GM18511 (cell line): Measurements from ENCODE around the gene TXNL4B.

ENCODE experiments used
- ATAC-seq: cut with Tn5 transposase; IDR thresholded peaks from one replicate; pipeline ENCODE4 v1.9.1; 2021; ENCODE audit warnings: mild to moderate bottlenecking, moderate library complexity; ENCODE audit not compliant: unreplicated experiment

The TXNL4B gene

DNA sequence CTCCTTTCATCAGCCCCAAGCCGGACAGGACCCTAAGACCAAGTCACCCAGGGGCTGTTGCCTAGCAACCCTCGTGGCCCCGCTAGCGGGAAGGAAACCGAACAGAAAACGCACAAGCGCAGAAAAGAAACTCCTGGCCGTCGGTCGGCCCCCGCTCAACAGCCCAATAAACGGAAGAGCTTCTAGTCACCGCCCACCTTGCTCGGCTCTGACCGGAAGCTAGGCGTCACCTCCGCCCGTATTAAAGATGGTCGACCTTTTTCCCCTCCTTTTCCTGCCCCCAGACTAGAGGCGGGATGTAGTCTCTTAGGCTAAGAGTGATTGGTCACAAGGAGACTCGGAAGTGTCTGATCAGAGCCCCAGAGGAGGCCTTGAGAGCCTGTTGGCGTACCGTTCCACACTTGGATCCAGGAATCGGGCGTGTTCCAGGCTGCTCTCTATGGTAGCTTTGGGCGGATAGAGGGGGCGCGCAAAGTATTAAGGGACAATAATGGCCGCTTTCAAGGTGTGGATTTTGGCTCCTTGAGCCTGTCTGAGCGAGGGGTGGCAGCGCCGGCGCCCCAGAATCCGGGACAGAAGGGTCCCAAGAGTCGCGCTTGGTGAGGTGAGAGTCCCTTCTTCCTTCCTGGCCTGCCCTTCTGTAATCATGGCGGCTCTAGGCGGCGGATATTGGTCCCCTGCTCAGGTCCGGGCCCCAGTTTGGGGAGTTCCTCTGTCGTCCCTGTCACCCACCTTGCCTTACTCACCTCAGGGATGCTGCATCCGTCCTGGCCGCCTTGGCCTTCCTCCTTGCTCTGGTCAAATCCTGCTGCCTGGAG lies at the start of gene TXNL4B, which contains the start of gene DHX38:
TXNL4B (minus strand) TSS at position 173 of the 818 bp plus-strand sequence. CDS start 2,871 bp downstream, outside the sequence.
DHX38 (plus strand) TSS at position 400 of the 818 bp plus-strand sequence. CDS start 2,311 bp downstream, outside the sequence.
- ATAC-seq = peak; percentile 98

DNA sequence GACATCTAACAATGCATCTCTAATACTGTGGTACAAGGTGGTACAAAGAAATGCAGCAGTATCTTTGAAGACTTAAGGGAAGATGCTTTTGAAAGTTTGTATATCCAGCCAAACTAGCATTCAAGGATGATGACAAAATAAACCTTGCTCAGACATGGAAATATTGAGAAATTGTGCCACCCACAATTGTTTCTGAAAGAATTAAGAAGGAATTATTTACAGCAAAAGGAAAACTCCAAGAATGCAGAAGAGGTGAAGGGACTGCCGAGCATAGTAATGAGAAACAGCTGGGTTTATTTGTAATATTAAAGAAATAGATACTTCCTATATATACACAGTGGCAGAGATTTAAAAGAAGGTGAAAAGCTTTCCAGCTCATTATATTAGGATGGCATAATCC lies 49.1 kb upstream of the TXNL4B start:
- ATAC-seq = no peak

DNA sequence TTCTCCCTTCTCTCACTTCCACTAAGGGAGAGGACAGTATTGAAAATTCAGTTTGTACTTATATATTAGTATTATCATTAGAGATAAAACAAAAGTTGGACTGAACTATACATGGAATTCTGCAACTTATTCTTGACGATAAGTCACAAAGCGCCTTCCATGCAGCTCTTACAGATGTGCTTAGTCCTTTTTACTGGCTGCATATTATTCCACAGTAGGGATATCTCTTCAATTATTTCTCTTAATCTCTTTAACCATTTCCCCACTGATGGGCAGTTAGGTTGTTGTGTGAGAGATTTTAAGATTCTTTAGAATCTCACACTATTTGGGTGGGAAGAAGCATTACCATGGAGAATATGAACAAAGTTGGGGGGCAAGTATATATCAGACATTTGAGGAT lies 46.5 kb upstream of the TXNL4B start:
- ATAC-seq = no peak

DNA sequence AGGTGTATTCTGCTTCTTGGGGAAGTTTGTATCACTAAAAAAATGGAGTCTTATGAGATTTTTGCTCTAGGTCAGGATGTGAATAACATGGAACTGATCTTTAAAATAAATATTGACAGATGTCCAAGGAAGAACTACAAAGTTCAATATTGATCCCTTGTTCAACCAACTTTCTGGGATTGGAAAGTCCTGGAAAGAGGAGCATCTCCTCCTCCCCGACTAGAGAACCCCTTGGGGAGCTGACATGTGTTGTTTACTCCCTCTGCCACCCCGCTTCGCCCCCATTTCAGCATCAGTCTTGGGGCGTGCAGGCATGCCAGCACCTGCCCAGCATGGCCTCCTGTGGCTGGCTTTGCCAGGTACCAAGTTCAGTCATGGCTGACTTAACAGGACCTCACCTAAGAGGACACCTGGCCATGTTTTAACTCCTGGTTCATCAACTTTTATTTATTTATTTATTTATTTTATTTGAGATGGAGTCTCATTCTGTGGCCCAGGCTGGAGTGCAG lies 44.7 kb upstream of the TXNL4B start:
- ATAC-seq = no peak

DNA sequence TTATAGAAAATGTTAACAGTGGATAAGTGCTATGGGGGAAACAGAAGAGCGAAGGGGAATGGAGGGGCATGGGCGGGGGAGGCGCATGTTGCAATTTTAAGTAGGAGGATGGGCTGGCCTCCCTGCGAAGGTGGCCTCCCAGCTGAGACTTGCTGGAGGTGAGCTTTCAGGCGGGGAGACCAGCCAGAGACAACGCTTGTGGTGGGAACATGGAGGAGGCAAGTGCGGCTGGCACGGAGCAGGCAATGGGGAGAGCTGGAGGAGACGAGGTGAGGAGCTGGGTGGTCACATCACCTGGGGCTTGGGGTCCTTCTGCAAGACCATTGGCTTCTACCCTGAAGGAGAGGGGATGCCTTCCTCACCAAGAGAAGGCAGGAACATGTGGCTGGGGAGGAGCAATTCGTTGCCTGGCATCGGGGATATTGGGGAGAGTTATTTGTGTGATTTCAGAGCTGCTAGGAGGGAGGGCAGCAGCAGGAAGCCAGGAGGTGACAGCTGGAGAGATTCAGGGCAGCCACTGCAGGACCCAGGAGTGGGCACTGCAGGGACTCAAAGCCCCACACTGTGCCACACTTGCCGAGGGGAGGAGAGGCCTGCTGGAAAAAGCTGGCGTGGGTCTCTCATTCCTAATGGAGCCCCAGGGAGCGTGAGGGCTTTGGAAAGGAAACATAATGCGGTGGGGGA lies 44.1 kb upstream of the TXNL4B start:
- no peak for ATAC-seq

DNA sequence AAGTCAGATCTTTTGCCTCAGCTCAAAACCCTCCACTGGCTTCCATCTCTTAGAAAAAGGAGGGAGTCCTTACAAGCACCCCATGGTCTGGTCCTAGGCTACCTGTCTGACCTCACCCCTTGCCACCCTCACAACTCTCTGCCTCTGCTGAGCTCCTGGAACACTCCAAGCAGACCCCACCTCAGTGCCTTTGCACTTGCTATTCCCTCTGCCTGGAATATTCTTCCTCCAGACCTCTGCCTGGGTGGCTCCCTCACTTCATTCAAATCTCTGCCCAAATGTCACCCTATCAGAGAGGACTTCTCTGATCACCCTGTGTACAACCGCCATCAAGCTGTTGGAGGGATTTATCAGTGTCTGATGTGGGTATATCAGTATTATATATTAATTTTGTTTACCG lies 41.1 kb upstream of the TXNL4B start:
- no peak for ATAC-seq

DNA sequence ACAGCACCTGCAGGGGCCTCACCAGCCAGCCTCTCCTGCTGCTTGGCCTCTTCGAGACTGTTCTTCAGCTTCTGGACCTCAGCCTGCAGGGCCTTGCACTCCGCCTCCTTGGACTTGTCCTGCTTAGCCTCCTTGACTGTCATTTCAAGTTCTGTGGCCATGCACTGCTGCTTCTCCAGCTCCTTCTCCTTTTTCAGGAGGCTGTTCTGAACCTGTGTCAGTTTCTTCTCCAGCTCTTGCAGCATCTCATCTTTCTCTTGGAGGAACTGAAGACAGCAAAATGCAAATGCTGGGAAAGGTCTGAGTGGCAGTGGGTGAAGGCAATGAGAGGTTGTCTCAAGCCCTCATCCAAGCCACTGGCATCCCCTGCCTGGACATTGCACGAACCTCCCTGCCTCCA lies 39.3 kb upstream of the TXNL4B start:
- ATAC-seq = no peak

DNA sequence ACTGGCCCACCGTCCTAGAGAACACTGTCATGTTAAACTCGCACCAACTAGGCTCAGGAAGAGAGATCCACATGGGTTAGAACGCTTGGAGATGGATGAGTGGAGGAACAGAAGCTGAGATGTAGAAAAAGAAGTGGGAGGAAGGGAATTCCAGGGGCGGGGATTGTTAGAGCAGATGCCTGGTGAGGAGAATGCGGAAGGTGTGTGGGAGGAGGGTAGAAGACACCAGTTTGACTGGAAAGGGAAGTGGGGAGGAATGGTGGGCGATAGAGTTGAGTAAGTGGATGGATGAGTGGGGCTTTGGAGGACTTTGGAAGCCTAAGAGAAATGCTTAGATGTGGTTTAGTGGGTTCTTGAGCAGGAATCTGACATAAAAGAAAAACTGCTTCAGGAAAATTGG lies 37.6 kb upstream of the TXNL4B start:
- no peak for ATAC-seq

DNA sequence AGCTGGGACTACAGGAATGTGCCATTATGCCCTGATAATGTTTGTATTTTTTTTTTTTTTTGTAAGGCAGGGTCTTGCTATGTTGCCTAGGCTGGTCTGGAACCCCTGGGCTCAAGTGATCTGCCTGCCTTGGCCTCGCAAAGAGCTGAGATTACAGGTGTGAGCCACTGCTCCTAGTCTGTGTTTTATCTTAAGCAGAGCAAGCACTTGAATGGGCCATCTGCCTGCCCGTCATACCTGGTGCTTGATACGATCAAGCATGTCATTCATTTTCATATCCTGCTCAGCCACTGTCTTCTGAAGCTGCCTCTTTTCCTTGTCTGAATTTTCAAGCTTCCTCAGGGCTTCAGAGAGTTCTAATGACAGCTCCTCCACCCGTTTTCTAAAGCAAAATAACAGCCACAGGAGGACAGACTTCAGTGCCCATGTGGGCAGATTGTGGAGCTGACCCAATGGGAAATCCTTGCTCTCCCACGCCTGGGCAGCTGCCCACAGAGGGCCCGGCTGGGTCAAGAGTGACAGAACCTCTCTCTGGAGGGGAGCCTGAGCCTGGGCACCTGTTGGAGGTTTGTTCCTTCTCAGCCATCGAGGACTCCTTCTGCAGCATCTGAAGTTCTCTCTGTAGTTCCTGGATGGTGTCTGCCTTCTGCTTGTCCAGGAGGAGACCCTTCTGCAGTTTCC lies 36.7 kb upstream of the TXNL4B start:
- no peak for ATAC-seq

DNA sequence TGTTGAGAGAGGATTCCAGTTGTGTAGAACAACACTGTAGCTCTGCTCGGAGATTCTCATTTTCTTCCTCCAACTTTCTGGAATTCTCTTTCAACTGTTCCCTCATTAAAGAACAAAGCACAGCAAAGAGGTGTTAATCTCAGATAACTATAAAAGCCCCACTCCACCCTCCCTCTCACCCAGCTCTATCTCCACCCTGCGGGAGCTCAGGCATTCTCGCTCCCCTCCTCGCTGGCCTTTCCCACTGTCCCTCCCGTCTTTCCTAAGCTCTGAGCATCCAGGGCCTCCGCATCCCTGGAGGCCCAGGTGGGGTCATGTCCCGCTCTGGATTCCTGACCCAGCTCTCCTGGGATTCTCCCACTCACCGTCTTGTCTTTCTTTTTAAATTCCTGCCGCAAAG lies 35.3 kb upstream of the TXNL4B start:
- ATAC-seq = no peak

DNA sequence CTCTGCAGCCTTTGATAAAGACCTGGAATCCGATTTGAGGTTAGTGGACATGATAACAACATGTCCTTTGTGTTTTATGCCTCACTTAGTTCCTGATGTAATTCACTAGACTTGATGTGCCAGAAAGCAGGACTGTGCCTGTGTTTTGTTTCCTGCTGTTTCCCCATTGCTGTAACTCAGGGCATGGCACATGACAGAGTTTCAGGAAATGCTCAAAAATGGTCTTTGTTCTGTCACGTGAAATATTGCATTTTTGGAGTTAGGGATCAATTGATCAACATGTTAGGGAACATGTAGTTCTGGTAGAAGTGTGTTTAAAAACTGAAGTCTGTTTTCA lies 33.0 kb upstream of the TXNL4B start:
- ATAC-seq = no peak

DNA sequence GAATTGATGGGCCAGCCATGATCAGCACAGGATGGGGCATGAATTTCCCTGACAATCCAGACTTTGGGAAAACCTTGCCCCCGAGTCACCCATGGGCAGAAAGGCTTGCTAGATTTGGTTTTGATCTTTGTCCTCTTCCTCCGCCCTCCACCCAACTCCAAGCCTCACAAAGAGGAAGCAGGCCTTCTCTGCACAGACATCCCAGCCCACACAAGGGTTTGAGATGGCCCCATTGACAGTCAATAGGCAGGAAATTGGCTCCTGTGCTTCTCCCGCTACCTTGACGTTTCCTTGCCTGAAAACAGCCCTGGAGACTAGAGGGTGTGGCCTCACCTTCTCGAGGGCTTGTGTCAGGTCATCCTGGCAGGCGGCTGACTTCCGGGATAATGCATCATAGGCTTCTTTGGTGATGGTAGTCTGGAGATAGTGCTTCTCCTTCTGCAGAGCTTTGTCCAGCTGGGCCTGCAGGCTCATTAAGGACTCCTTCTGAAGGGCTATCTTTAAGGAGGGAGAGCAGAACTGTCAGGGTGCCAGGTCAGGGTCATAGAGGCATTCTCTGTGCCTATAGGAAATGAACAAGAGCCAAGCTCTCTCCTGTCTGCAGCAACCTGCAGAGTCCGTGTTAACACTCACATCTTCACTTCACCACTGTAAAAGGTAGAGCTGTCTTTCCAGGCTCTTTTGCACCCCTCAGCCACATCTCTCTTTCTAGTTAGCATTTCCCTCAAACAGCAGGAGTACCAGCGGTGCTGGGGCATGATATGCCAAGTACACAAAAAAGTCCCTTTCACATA lies 32.4 kb upstream of the TXNL4B start:
- ATAC-seq = no peak

DNA sequence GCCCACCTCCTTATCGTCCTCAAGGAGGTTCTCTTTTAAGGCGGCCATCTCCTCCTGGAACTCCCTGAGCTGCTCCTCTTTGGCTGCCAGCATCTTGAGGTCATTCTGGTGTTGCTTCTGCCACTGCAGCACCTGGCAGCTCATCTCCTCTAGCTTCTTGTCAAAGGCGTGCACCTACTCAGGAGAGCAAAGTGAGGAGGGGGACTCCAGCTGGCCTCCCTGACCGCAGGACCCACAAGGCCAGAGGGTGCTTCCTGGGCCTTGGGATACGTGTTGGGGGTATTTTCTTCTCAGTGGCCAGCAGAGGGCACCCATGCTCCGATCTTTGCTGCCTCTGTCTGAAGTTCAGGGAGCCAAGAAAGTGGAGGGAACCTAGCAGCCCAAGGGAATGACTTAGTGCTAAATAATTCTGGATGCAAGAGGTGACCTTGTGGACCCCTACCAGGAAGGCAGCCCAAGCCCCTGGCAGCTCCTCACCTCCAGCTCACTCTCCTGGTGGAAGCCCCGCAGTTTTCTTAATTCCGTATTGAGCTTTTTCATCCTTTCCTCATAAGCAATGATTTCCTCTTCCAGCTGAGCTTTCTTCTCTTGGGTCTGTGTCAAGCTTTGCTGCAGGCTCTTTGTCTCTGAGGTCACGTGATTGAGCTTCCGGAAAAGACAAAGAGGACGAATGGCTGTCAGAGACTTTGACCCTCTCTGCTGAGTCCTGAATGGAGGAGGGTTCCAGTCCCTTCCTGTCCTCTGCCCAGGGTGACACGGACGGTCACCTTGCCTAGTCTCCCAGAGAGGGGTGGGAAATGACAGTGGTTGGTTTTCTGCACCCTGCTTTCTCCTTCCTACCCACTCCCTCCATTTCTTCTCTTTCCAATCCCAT lies 31.6 kb upstream of the TXNL4B start:
- peak; percentile 81 for ATAC-seq

DNA sequence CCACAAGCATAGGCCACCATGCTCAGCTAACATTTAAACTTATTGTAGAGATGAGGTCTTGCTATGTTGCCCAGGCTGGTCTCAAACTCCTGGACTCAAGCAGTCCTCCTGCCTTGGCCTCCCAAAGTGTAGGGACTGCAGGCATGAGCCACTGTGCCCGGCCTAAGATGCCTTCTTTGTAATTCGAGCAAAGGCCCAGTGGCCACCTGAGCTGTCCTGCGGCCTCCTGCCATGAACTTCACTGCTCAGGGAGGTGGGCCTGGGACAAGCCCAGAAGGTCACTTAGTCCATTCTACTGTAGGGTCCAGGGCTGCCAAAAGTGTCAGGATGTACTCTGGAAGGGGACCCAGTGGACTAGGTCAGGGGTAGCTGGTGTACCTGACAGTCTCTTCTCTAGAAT lies 30.7 kb upstream of the TXNL4B start:
- ATAC-seq = no peak

DNA sequence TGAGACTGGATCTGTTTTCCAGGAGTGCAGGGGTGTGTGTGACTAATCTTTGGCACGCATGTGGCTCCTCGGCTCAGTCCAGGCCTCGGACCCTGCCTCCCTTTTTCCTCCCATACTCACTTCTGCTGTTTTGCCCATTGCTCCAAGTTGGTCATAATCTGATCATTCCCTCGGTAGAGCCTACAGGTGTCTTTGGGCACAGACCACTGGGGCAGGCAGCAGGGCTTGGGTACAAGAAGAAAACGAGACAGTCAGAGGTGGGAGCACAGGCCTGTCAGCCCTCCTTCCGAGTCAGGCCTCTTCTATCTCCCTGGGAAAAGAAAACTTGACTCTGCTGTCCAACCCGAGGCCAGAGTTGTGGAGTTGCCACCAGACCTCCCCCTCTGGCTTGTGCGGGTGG lies 30.0 kb upstream of the TXNL4B start:
- ATAC-seq = no peak

DNA sequence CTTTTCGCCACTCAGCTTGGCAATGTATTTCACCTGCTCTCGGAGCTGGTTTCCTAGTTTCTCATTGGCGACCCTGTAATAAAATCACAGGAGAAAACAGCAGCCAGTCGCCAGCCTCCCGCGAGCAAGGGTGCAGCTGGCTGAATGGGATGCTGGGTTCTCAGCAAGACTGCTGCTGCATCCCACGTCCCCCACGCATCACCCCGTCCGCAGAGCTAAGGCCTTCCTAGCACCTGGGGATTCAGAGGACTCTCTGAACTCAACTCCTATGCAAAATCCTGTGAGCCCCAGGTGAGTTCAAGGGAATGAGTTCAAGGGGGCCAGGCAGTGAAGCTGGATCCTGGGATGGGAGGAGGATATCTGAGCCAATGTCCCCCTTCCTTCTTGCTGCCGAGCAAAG lies 29.5 kb upstream of the TXNL4B start:
- ATAC-seq = no peak

DNA sequence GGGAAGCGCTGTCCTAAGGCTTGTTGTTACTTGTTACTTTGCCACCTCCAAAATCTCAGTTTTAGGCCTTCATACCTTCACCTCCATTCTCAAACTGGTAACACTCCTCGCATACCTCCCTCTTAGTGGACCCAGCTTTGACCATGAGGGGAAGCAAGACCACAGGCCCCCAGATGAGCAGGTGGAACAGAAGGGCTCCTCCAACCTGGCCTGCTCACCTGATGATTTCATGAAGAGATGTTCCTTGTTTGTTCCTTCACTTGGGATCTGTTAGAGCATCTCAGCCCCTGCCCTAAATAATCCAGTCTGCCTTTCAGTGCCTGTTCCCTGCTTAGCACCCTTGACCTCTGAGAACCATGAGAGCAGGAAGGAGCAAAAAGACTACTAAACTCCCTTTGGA lies 28.9 kb upstream of the TXNL4B start:
- no peak for ATAC-seq

DNA sequence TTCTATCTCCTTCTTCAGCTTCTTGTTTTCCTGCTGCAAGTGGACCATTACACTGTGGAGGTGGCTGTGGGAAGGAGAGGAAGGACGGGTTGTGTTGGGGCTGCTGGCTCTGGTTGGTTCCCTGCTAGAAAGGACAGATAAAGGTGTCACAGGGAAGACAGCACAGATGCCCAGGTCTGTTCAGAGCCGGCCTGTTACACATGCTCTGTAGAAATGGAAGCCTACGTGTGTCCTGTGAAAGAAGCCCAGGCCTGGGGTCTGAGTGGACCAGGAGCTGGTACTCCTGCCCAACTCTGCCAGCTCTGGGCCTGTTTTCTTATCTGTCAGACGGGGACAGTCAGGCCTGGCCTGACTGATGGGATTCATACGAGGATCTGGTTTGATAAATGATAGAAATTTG lies 26.6 kb upstream of the TXNL4B start:
- no peak for ATAC-seq

DNA sequence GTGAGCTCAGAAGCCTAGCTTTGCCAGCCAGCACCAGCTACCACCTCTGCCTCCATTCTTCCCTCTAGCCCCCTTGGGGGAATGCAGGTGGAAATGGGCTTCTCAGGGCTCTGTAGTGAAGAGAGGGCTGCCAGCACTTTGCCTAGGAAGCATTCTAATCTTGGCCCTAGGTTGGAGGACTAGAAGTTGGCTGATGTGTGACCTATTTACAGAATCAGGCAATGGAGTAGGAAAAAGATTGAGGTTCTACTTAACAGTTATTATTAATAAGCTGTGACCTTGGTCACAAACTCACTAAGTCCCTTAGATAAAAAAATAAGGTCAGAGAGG lies 20.2 kb upstream of the TXNL4B start:
- ATAC-seq = no peak
